K562 (cell line): Measurements from ENCODE around the gene SLC2A9. TPM values are rescaled to one million over a fixed set of nuclear protein-coding genes. Genes with fewer than 3 reads are reported as not detected.

ENCODE experiments used
- ATF1 ChIP-seq, 2 experiments: fragments of 450-650 bp in 1 of 2; IDR thresholded peaks; 2 replicates each; pipeline ENCODE4 v1.6.1; 2016; ENCODE audit warnings: missing compliant biosample characterization in 1 of 2, missing genetic modification characterization in 1 of 2
- BRD4 ChIP-seq: fragments of 200-600 bp; sonication (generic); IDR thresholded peaks from 2 replicates; pipeline ENCODE4 v1.6.1; 2017; ENCODE audit warnings: inconsistent platforms
- CBFB ChIP-seq: sonication (generic); formaldehyde crosslinking; IDR thresholded peaks from 2 replicates; pipeline ENCODE4 v1.4.0; 2020; ENCODE audit warnings: mild to moderate bottlenecking, missing genetic modification reagents
- CBX3 ChIP-seq, 2 experiments: IDR thresholded peaks; 1 replicate in 1 of 2; 2 replicates in 1 of 2; pipeline ENCODE4 v1.6.1; 2012; ENCODE audit warnings: inconsistent platforms in 2 of 2, low read length in 2 of 2, borderline replicate concordance in 1 of 2, control low read depth in 1 of 2
- CEBPG ChIP-seq, 3 experiments: fragments of 200-800 bp in 1 of 3; sonication (Bioruptor generic) in 1 of 3; sonication (generic) in 1 of 3; formaldehyde crosslinking in 1 of 3; IDR thresholded peaks in 2 of 3; conservative IDR thresholded peaks in 1 of 3; 2 replicates each; pipeline versions ENCODE4 v1.6.1 to v1.8.0; 2016 to 2022; ENCODE audit warnings: missing compliant biosample characterization in 2 of 3, missing genetic modification characterization in 2 of 3, mild to moderate bottlenecking in 1 of 3, missing genetic modification reagents in 1 of 3
- COPS2 ChIP-seq: fragments of 450-650 bp; conservative IDR thresholded peaks from 2 replicates; pipeline ENCODE4 v1.6.1; 2016; ENCODE audit warnings: mild to moderate bottlenecking, moderate library complexity
- DPF2 ChIP-seq: fragments of 450-650 bp; IDR thresholded peaks from 2 replicates; pipeline ENCODE4 v1.6.1; 2016
- ELK3 ChIP-seq: fragments of 450-650 bp; formaldehyde crosslinking; IDR thresholded peaks from 2 replicates; pipeline ENCODE4 v1.4.0; 2020; ENCODE audit warnings: mild to moderate bottlenecking
- FOXA3 ChIP-seq, 2 experiments: fragments of 450-650 bp in 1 of 2; sonication (generic) in 1 of 2; formaldehyde crosslinking; IDR thresholded peaks in 1 of 2; conservative IDR thresholded peaks in 1 of 2; 2 replicates each; pipeline versions ENCODE4 v1.4.0 to v1.8.0; 2020 to 2022; ENCODE audit warnings: mild to moderate bottlenecking in 2 of 2, missing genetic modification reagents in 1 of 2
- GATA2 ChIP-seq: sonication (generic); formaldehyde crosslinking; IDR thresholded peaks from 2 replicates; pipeline ENCODE4 v1.4.0; 2020; ENCODE audit warnings: mild to moderate bottlenecking, missing genetic modification reagents
- GTF2E2 ChIP-seq: fragments of 200-800 bp; sonication (Bioruptor generic); IDR thresholded peaks from 2 replicates; pipeline ENCODE4 v1.6.1; 2016; ENCODE audit warnings: missing genetic modification characterization, missing compliant biosample characterization
- HDGF ChIP-seq: fragments of 450-650 bp; IDR thresholded peaks from 2 replicates; pipeline ENCODE4 v1.6.1; 2016
- HNRNPK ChIP-seq: fragments of 200-400 bp; formaldehyde crosslinking; IDR thresholded peaks from one replicate; pipeline ENCODE4 v1.6.1; 2018; ENCODE audit warnings: mild to moderate bottlenecking, low read depth, low read length; ENCODE audit not compliant: poor library complexity, severe bottlenecking
- KLF13 ChIP-seq: fragments of 450-650 bp; IDR thresholded peaks from 2 replicates; pipeline ENCODE4 v1.6.1; 2016; ENCODE audit warnings: missing genetic modification characterization, low read depth, mild to moderate bottlenecking, missing compliant biosample characterization, moderate library complexity, borderline replicate concordance
- MCM3 ChIP-seq: fragments of 450-650 bp; IDR thresholded peaks from 2 replicates; pipeline ENCODE4 v1.6.1; 2016
- MTA2 ChIP-seq: fragments of 450-650 bp; IDR thresholded peaks from 2 replicates; pipeline ENCODE4 v1.6.1; 2016; ENCODE audit warnings: low read depth
- NCOA6 ChIP-seq: fragments of 450-650 bp; IDR thresholded peaks from 2 replicates; pipeline ENCODE4 v1.6.1; 2017; ENCODE audit warnings: mild to moderate bottlenecking
- PML ChIP-seq: IDR thresholded peaks from 2 replicates; pipeline ENCODE4 v1.6.1; 2012; ENCODE audit warnings: low read length, inconsistent platforms
- POLR2H ChIP-seq: IDR thresholded peaks from 2 replicates; pipeline ENCODE4 v1.6.1; 2016; ENCODE audit warnings: missing genetic modification characterization, low read depth, mild to moderate bottlenecking, control low read depth, missing compliant biosample characterization, moderate library complexity
- SAFB2 ChIP-seq: fragments of 200-400 bp; formaldehyde crosslinking; IDR thresholded peaks from 2 replicates; pipeline ENCODE4 v1.6.1; 2018; ENCODE audit warnings: borderline replicate concordance, low read length, low read depth, moderate library complexity; ENCODE audit not compliant: severe bottlenecking
- SETDB1 ChIP-seq: IDR thresholded peaks from one replicate; pipeline ENCODE4 v1.6.1; 2012; ENCODE audit warnings: low read length, control low read depth, inconsistent platforms
- SP2 ChIP-seq: IDR thresholded peaks from 2 replicates; pipeline ENCODE4 v1.6.1; 2011; ENCODE audit warnings: mild to moderate bottlenecking, low read depth, low read length, moderate library complexity; ENCODE audit not compliant: poor library complexity, severe bottlenecking; ENCODE audit errors: extremely low read depth
- XRCC4 ChIP-seq: IDR thresholded peaks from one replicate; pipeline ENCODE4 v1.6.1; 2011; ENCODE audit not compliant: insufficient read depth, insufficient read length; ENCODE audit errors: extremely low read depth
- ZFX ChIP-seq: sonication (generic); formaldehyde crosslinking; IDR thresholded peaks from 2 replicates; pipeline ENCODE4 v1.8.0; 2022; ENCODE audit warnings: mild to moderate bottlenecking, missing genetic modification reagents, moderate library complexity
- ZNF212 ChIP-seq: fragments of 450-650 bp; formaldehyde crosslinking; IDR thresholded peaks from 2 replicates; pipeline ENCODE4 v1.4.0; 2020; ENCODE audit warnings: mild to moderate bottlenecking
- ZNF24 ChIP-seq: fragments of 450-650 bp; IDR thresholded peaks from 2 replicates; pipeline ENCODE4 v1.6.1; 2016
- ZNF263 ChIP-seq: sonication (generic); formaldehyde crosslinking; IDR thresholded peaks from 2 replicates; pipeline ENCODE4 v1.8.0; 2022; ENCODE audit warnings: mild to moderate bottlenecking, missing genetic modification reagents, borderline replicate concordance
- ZNF639 ChIP-seq, 2 experiments: fragments of 200-800 bp in 1 of 2; sonication (Bioruptor generic) in 1 of 2; sonication (generic) in 1 of 2; formaldehyde crosslinking in 1 of 2; IDR thresholded peaks in 1 of 2; conservative IDR thresholded peaks in 1 of 2; 2 replicates each; pipeline versions ENCODE4 v1.5.0 to v1.6.1; 2016 to 2020; ENCODE audit warnings: missing compliant biosample characterization in 1 of 2, missing genetic modification characterization in 1 of 2, missing genetic modification reagents in 1 of 2
- ZNF644 ChIP-seq: fragments of 200-800 bp; sonication (Bioruptor generic); IDR thresholded peaks from 2 replicates; pipeline ENCODE4 v1.6.1; 2016; ENCODE audit warnings: low read depth, missing genetic modification characterization, missing compliant biosample characterization
- polyA plus RNA-seq, 8 experiments: library from polyadenylated mRNA; depleted of rRNA in 4 of 8; stranded (reverse) in 5 of 8; unstranded in 3 of 8; fragments of >200 nt; fragmentation: Nextera tagmentation in 2 of 8; fragmentation: Illumina TruSeq in 1 of 8; extraction: Ambion mirVana in 2 of 8; extraction: Trizol in 1 of 8; gene quantifications; 2 replicates each; pipeline versions ENCODE4 v1.2.1 to v1.2.3, GENCODE V29; 2011 to 2014; ENCODE audit warnings: inconsistent platforms in 1 of 8, missing spikeins in 1 of 8
- total RNA-seq, 7 experiments: library from RNA; depleted of rRNA in 6 of 7; stranded (reverse); fragments of >200 nt in 6 of 7; fragmentation: Illumina TruSeq in 2 of 7; extraction: Trizol in 2 of 7; gene quantifications; 2 replicates each; pipeline versions ENCODE4 v1.2.1 to v1.2.3, GENCODE V29; 2011 to 2021; ENCODE audit warnings: low replicate concordance in 1 of 7

SLC2A9 gene
- total and polyA plus RNA-seq, 9 of the 15 experiments (the other 6 are each of a cell fraction or from before 2014, with no cell fraction given) = 0.15 to 1.9 (median 0.76) TPM

GRCh38 chr4:10011885-10012284, 9.4 kb downstream of the SLC2A9 start (continued):
- TF ChIP-seq GTF2E2 (tag) (no peak), NCOA6 (no peak), CEBPG (CRISPR knock-in tag; IDR thresholded peaks at IDR 0.05) (peak; percentile 47), CEBPG (tag; conservative IDR thresholded peaks at IDR 0.05 in 1 of 2, IDR thresholded peaks at IDR 0.05 in 1 of 2) (peak in 1 of 2 experiments; percentile 73; a peak in 2 of 4 replicates), SETDB1 (no peak), ZNF644 (tag) (no peak), GATA2 (no peak; the same call in 1 of the 2 replicates), KLF13 (tag) (no peak), MTA2 (peak; percentile 64), ATF1 (CRISPR knock-in tag; IDR thresholded peaks at IDR 0.05) (no peak), ATF1 (tag; IDR thresholded peaks at IDR 0.05) (no peak), CBFB (CRISPR knock-in tag) (no peak), COPS2 (no peak), XRCC4 (no peak), FOXA3 (CRISPR knock-in tag; conservative IDR thresholded peaks at IDR 0.05 in 1 of 2, IDR thresholded peaks at IDR 0.05 in 1 of 2) (no peak), ZNF24 (no peak), SP2 (no peak), MCM3 (no peak), DPF2 (peak; percentile 72), ZNF212 (CRISPR knock-in tag) (no peak), PML (peak; percentile 91), ZNF263 (no peak), SAFB2 (no peak), POLR2H (tag) (no peak), HNRNPK (no peak), ELK3 (no peak), ZFX (no peak), HDGF (no peak), ZNF639 (CRISPR knock-in tag; conservative IDR thresholded peaks at IDR 0.05 in 1 of 2, IDR thresholded peaks at IDR 0.05 in 1 of 2) (0 out of 4 replicates have a peak, but pooled peaks of 1 of the 2 experiments have one; percentile 54), BRD4 (no peak), CBX3 (IDR thresholded peaks at IDR 0.05; ENCODE audit: borderline replicate concordance in 1 of 2, low read length in 2 of 2) (peak in 1 of 2 experiments; percentile 59; a peak in 1 of 3 replicates)
